Osteocyte (in vitro differentiated cells): ENCODE results near the gene CLMN. TPM values are rescaled to one million over a fixed set of nuclear protein-coding genes. Genes with fewer than 3 reads are reported as not detected.

ENCODE experiments used
- DNase-seq: peaks from one replicate; pipeline ENCODE4 v3.0.0; 2021; ENCODE audit warnings: mixed read lengths; ENCODE audit not compliant: unreplicated experiment; ENCODE audit errors: extremely low spot score
- H3K27ac Mint-ChIP-seq: one replicate; pipeline ENCODE4 v1.8.0; 2021; ENCODE audit warnings: mild to moderate bottlenecking, mixed read lengths; ENCODE audit not compliant: unreplicated experiment
- H3K27me3 Mint-ChIP-seq: one replicate; pipeline ENCODE4 v1.8.0; 2021; ENCODE audit warnings: mixed read lengths; ENCODE audit not compliant: unreplicated experiment
- H3K36me3 Mint-ChIP-seq: one replicate; pipeline ENCODE4 v1.8.0; 2021; ENCODE audit warnings: mixed read lengths; ENCODE audit not compliant: unreplicated experiment
- H3K4me1 Mint-ChIP-seq: one replicate; pipeline ENCODE4 v1.8.0; 2021; ENCODE audit warnings: mixed read lengths; ENCODE audit not compliant: unreplicated experiment
- H3K4me3 Mint-ChIP-seq: one replicate; pipeline ENCODE4 v1.8.0; 2021; ENCODE audit warnings: mild to moderate bottlenecking, moderate library complexity, mixed read lengths; ENCODE audit not compliant: unreplicated experiment
- H3K9me3 Mint-ChIP-seq: one replicate; pipeline ENCODE4 v1.8.0; 2021; ENCODE audit warnings: mixed read lengths; ENCODE audit not compliant: unreplicated experiment
- long read RNA-seq: library from polyadenylated mRNA; unstranded; transcript quantifications from one replicate; pipeline ENCODE4 v2.0.0, GENCODE V29; 2021
- total RNA-seq: library from RNA; stranded (reverse); gene quantifications from 2 replicates; pipeline ENCODE4 v1.2.1, GENCODE V29; 2021
- TF ChIP-seq, protein P1 (sequence below): fragments of 200-600 bp; sonication (generic); IDR thresholded peaks from 2 replicates; pipeline ENCODE4 v1.5.0; 2021; ENCODE audit warnings: antibody characterized with exemption, mild to moderate bottlenecking, moderate library complexity

The CLMN gene, protein sequence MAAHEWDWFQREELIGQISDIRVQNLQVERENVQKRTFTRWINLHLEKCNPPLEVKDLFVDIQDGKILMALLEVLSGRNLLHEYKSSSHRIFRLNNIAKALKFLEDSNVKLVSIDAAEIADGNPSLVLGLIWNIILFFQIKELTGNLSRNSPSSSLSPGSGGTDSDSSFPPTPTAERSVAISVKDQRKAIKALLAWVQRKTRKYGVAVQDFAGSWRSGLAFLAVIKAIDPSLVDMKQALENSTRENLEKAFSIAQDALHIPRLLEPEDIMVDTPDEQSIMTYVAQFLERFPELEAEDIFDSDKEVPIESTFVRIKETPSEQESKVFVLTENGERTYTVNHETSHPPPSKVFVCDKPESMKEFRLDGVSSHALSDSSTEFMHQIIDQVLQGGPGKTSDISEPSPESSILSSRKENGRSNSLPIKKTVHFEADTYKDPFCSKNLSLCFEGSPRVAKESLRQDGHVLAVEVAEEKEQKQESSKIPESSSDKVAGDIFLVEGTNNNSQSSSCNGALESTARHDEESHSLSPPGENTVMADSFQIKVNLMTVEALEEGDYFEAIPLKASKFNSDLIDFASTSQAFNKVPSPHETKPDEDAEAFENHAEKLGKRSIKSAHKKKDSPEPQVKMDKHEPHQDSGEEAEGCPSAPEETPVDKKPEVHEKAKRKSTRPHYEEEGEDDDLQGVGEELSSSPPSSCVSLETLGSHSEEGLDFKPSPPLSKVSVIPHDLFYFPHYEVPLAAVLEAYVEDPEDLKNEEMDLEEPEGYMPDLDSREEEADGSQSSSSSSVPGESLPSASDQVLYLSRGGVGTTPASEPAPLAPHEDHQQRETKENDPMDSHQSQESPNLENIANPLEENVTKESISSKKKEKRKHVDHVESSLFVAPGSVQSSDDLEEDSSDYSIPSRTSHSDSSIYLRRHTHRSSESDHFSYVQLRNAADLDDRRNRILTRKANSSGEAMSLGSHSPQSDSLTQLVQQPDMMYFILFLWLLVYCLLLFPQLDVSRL
- 5.1 and 5.4 TPM in 2 replicates for total RNA-seq
- long read RNA-seq, partial matches to known transcripts, result 5 of 8 reads
- long read RNA-seq, other reads (novel, unspliced or antisense), result 3 of 8 reads

DNA sequence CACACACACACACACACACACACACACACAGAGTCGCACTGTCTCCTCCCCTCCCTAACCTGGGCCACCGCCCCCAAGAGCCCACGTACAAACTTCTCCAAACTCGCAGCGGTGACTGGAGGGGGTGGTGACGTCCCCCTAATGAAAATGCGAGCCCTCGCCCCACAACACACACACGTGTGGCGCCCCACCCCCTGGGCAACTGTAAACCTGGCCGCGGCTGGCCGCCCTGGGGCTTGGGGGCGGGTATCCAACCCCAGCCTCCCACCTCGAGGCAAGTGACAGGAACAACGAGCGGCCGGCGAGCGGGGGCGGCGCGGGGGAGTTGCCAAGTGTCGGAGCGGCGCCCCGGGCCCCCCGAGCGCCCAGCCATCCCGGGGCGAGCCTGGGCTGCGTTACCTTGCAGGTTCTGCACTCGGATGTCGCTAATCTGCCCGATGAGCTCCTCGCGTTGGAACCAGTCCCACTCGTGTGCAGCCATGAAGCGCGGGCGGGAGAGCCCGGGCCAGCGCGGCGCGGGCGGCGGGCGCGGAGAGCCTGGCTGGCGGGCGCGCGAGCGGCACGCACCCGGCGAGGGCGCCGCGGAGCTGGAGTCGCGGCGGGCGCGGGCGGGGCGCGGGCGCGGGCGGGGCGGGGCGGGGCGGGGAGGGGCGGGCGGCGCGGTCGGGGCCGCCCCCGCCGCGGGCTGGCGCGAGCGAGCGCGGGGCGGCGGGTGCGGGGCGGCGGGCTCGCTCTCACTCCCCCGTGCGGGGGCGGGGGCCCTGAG is at the start of gene CLMN:
TSS of gene CLMN (minus strand) at position 597 of the 766 bp plus-strand sequence. CDS start at position 481, 116 bp downstream.
- Mint-ChIP-seq H3K4me3 (peak within 1 kb of the TSS; percentile 69), H3K4me1 (peaks cover 37% of the 10 kb centered on the region), H3K9me3 (no peaks in the 10 kb centered on the region), H3K27me3 (no peaks in the 10 kb centered on the region), H3K27ac (no peak within 1 kb of the TSS), H3K36me3 (no peaks in the 10 kb centered on the region)
- TF ChIP-seq, protein P1, sequence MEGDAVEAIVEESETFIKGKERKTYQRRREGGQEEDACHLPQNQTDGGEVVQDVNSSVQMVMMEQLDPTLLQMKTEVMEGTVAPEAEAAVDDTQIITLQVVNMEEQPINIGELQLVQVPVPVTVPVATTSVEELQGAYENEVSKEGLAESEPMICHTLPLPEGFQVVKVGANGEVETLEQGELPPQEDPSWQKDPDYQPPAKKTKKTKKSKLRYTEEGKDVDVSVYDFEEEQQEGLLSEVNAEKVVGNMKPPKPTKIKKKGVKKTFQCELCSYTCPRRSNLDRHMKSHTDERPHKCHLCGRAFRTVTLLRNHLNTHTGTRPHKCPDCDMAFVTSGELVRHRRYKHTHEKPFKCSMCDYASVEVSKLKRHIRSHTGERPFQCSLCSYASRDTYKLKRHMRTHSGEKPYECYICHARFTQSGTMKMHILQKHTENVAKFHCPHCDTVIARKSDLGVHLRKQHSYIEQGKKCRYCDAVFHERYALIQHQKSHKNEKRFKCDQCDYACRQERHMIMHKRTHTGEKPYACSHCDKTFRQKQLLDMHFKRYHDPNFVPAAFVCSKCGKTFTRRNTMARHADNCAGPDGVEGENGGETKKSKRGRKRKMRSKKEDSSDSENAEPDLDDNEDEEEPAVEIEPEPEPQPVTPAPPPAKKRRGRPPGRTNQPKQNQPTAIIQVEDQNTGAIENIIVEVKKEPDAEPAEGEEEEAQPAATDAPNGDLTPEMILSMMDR, result no peak
- DNase-seq, result no peak

DNA sequence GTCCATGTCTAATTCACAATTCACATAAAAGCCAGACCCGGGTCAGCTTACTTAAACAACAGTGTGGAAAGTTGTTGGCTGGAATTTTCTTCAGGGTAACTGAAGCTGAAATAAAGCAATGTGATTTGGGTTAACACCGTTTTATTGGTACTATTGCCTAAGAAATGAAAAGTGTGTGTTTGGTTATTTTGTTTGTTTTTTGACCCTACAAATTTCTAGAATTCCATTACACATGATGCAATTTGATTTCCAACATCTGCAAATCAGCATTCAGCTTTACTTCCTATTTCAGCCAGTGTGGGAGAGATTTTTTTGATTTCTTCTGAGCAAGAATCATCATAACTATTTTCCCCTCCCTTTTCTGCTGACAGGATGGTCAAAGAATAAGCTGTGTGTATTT is 45.7 kb upstream of the CLMN start:
- Mint-ChIP-seq H3K27me3 (peaks cover 56% of the 10 kb centered on the region), H3K9me3 (no peaks in the 10 kb centered on the region), H3K4me1 (peaks cover 8% of the 10 kb centered on the region), H3K36me3 (no peaks in the 10 kb centered on the region), H3K4me3 (no peak overlapping the region), H3K27ac (no peak overlapping the region)
- DNase-seq, result no peak
- TF ChIP-seq, protein P1, result no peak

DNA sequence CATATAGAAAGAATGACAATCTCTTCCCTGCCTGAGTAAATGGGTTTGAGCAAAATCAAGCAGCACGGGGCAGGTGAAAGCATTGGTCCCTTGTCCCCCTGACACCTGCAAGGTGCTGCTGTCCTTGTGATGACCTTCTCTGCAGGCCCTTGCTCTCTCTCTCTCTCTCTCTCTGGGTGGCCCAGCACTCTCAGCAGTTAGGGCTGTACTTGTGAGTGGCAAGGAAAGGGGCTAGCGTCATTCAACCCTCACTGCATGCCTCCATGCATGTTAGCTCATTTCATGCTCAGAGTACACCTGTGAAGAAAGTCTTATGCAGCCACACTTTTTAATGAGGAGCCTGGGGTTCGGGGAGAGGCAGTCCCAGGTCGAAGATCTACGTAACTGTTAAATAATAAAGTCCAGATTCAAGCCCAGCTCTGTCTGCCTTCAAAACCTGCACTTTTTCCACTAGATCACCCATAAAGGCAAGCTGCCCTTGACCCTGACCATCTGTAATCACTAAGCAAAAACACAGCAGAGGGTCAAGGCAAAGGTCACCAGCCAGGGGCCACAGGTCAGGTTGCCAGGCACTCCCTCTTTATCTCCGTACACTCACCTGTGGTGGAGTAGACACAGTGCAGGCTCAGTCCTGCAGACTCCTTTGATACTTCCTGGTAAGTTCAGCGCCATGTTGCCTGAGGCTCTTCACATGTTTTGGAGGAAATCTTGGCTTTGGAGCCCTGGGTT is 44.9 kb upstream of the CLMN start:
- no peaks in the 10 kb centered on the region for H3K9me3 Mint-ChIP-seq
- H3K27ac Mint-ChIP-seq, result no peak overlapping the region
- H3K4me1 Mint-ChIP-seq, result peaks cover 9% of the 10 kb centered on the region
- DNase-seq, result no peak
- H3K4me3 Mint-ChIP-seq, result no peak overlapping the region
- no peaks in the 10 kb centered on the region for H3K36me3 Mint-ChIP-seq
- TF ChIP-seq, protein P1, result no peak
- H3K27me3 Mint-ChIP-seq, result peaks cover 52% of the 10 kb centered on the region

DNA sequence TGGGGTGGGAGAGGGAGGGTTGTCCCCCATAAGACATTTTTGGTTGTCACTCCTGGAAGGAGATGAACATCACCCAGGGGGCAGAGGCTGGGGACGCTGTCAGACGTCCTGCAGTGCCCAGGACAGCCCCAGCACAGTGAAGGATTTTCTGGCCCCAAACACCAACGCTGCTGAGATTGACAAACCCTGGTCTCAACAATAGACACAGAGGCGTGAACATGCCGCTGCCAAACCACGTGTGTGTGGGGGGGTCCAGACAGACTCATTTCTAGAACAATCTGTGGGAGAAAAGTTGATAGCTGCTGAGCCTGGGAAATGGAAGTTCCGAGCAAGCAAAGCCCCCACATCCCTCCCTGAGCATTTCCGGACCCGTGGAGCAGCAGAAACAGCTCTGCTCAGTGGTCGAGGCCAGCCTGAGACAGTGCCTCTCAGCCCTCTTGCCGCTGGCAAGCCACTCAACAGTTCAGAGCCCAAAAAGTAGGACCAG is 43.8 kb upstream of the CLMN start:
- H3K4me1 Mint-ChIP-seq, result peaks cover 9% of the 10 kb centered on the region
- no peak overlapping the region for H3K4me3 Mint-ChIP-seq
- no peaks in the 10 kb centered on the region for H3K9me3 Mint-ChIP-seq
- peaks cover 49% of the 10 kb centered on the region for H3K27me3 Mint-ChIP-seq
- TF ChIP-seq, protein P1, result no peak
- H3K36me3 Mint-ChIP-seq, result no peaks in the 10 kb centered on the region
- no peak overlapping the region for H3K27ac Mint-ChIP-seq
- no peak for DNase-seq
